Right renal cortex interstitium (tissue), 3 donors: ENCODE data around the gene HMG20B. TPM values are rescaled to one million over a fixed set of nuclear protein-coding genes. Genes with fewer than 3 reads are reported as not detected.
"Not testable (repeated sequence)": the region's sequence is repeated elsewhere in the genome, so short reads cannot be mapped to it uniquely, and the experiment has no call there.

Experiments used
- DNase-seq, 3 donors: peaks; one replicate each; pipeline ENCODE4 v3.0.0-alpha.2; 2013; ENCODE audit warnings: low read depth in 3 of 3, low spot score in 2 of 3
- polyA plus RNA-seq, 3 donors: library from polyadenylated mRNA; unstranded; fragments of 120-200 nt; gene quantifications; one replicate each; pipeline ENCODE4 v1.2.1, GENCODE V29; 2013; ENCODE audit not compliant: insufficient read length in 3 of 3

Gene HMG20B
- 10 to 100 TPM; 63.7 to 75.9 (median 64.9) TPM for polyA plus RNA-seq

GRCh38 chr19:3572855-3573161, at the start of gene HMG20B:
TSS of gene HMG20B (plus strand) at chr19:3572944. CDS start at chr19:3573310, 366 bp downstream.
- DNase-seq = no peak

- DNase-seq = no peak
Observed at GRCh38 chr19:3523361-3524077, 49.2 kb upstream of the HMG20B start.

- DNase-seq = no peak
Observed at GRCh38 chr19:3524078-3524842, 48.5 kb upstream of the HMG20B start.

DNA sequence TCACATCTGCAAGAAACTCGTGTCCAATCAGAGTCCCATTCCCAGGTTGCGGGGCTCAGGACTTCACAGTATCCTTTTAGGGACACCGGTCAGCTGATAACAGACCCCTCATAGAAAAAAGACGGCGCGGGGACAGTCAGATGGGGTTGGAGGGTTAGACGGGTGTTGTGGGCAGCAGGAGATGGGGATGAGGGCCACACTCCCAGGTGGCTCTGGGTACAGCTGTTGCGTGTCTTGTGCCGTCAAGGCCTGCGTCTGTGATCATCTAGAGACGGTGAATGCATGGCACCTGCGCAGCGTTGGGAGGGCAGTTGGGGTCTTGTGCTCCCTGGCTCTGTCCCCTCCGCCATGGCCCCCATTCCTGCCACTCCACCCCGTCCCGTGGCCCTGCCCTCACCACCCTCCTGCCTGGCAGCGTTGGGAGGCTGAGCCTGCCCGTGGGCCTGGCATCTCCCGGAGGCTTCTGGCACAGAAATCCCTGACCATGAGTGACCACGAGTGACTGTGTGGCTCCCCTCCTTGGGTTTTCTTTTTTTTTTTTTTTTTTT, 47.8 kb upstream of the HMG20B start:
- no peak for DNase-seq

GRCh38 chr19:3526507-3527237, 46.1 kb upstream of the HMG20B start:
- no peak for DNase-seq

DNA sequence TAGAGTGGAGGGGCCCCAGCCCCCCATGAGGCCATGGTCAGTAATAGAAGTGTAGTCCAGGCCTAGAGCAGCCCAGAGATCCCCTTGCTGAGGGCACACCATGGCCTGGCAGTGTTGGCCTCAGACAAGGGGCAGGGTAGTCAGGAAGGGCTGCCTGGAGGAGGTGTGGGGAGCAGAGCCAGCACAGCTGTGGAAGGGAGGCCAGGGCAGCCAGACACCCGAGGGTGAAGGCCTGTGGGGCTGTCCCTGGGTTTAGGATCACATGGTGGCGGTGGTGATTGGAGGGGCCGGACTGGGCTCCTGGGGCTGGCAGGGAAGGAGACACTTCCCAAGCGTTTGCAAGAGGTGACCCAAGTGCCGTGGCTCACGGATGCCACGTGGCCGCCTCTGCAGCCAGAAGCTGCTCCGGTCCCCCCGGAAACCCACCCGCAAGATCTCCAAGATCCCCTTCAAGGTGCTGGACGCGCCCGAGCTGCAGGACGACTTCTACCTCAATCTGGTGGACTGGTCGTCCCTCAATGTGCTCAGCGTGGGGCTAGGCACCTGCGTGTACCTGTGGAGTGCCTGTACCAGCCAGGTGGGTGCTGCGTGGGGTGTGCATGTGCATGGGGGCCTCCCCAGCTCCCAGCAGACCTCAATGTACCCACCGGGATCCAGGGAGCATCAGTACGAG, 45.4 kb upstream of the HMG20B start:
- DNase-seq = no peak

DNA sequence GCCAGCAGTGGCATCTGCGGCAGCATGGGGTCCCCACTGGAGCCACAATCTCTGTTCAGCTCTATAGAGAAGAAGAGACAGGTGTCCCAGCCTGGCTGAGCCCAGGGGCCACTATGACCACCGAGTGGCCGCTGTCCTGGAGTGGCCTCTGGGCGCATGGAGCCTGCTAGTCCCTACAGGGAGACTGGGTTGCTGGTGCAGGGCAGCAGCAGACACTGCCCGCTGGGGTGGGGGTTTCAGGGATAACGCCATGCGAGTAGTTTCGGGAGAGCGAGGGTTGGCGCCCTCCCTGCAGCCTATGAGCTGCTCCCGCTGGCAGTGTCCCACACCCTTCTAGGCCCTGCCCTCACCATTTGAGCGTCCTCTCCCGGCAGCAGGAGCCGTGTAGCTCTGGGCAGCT, 44.7 kb upstream of the HMG20B start:
- DNase-seq = no peak

DNA sequence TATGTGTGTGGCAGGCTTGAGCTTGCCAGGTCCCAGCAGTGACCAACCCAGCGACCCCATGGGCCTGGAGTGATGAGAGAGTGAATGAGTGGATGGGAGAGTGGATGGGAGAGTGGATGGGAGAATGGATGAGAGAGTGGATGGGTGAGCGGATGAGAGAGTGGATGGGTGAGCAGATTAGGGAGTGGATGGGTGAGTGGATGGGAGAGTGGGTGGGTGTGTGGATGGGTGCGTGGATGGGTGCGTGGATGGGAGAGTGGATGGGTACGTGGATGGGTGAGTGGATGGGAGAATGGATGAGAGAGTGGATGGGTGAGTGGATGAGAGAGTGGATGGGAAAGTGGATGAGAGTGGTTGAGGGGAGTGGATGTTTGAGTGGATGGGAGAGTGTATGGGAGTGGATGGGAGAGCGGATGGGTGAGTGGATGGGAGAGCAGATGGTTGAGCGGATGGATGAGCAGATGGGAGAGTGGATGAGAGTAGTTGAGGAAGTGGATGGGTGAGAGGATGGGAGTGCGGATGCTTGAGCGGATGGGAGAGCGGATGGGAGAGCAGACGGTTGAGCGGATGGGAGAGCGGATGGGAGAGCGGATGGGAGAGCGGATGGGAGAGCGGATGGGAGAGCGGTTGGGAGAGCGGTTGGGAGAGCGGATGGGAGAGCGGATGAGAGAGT, 44.1 kb upstream of the HMG20B start:
- DNase-seq = no peak

- not testable (repeated sequence) for DNase-seq
Observed at GRCh38 chr19:3529299-3529698, 43.4 kb upstream of the HMG20B start.

DNA sequence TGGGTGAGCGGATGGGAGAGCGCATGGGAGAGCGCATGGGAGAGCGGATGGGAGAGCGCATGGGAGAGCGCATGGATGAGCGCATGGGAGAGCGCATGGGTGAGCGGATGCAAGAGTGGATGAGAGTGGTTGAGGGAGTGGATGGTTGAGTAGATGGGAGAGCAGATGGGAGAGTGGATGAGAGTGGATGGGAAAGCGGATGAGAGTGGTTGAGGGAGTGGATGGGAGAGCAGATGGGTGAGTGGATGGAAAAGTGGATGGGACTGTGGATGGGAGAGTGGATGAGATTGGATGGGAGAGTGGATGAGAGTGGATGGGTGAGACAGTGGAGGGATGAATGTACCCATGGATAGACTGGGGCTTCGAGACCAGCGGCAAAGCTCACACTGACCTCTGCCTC, 42.4 kb upstream of the HMG20B start:
- DNase-seq = no peak

GRCh38 chr19:3531716-3532115, 41.0 kb upstream of the HMG20B start:
- no peak for DNase-seq

DNA sequence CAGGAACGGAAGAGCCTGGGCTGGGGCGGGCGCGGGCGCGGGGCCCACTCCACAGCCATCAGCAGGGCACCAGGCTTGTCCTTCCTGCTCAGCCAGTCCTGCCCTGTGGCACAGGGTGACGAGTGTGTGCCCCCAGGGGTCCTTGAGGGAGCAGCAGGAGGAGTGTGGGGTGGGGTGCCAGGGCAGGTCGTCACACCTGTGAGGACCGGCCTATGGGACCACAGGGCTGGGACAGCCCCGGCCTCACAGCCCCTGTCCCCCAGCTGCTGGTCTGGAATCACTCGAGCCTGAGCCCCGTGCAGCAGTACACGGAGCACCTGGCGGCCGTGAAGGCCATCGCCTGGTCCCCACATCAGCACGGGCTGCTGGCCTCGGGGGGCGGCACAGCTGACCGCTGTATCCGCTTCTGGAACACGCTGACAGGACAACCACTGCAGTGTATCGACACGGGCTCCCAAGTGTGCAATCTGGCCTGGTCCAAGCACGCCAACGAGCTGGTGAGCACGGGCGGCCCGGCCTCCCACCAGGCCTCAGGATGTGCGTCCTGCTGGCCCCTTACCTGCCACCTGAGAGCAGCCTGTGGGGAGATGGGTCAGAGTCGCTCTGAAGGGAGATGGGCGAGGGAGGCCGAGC, 40.5 kb upstream of the HMG20B start:
- DNase-seq = no peak

DNA sequence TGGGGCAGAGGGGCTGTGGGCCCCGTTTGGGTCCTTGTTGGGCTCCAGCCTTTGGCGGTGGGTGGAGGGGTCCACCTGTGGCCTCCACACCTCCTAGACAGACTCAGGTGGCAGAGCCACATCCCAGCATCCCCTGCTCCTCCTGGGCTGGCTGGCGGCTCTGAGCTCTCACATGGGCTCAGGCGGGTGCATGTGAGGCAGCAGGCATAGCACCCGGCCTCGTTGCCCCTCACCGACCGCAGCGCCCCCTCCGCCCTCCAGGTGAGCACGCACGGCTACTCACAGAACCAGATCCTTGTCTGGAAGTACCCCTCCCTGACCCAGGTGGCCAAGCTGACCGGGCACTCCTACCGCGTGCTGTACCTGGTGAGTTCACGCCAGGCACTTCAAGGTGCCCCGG, 39.7 kb upstream of the HMG20B start:
- DNase-seq = no peak

GRCh38 chr19:3533563-3534216, 39.1 kb upstream of the HMG20B start:
- no peak for DNase-seq

DNA sequence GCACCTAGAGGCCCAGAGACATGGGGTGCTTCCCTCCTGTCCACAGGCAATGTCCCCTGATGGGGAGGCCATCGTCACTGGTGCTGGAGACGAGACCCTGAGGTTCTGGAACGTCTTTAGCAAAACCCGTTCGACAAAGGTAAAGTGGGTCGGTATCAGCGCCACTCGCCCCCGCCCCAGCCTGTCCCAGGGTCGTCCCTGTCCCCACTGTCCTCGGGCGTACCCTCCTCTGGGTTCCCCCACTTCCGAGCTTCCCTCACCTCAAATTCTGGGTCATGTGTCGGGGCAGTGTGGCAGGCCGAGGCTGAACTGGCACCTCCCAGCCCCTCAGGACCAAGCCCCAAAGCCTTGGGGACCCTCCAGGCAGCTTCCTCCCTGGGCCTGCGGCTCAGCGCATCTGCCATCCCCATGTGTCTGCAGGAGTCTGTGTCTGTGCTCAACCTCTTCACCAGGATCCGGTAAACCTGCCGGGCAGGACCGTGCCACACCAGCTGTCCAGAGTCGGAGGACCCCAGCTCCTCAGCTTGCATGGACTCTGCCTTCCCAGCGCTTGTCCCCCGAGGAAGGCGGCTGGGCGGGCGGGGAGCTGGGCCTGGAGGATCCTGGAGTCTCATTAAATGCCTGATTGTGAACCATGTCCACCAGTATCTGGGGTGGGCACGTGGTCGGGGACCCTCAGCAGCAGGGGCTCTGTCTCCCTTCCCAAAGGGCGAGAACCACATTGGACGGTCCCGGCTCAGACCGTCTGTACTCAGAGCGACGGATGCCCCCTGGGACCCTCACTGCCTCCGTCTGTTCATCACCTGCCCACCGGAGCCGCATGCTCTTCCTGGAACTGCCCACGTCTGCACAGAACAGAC, 38.1 kb upstream of the HMG20B start:
- no peak for DNase-seq

DNA sequence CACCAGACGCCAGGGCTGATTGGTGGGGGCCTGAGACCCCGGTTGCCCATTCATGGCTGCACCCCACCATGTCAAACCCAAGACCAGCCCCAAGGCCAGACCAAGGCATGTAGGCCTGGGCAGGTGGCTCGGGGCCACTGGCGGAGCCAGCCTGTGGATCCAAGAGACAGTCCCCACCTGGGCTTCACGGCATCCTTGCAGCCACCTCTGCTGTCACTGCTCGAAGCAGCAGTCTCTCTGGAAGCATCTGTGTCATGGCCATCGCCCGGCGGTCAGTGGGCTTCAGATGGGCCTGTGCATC, 37.6 kb upstream of the HMG20B start:
- DNase-seq = no peak

DNA sequence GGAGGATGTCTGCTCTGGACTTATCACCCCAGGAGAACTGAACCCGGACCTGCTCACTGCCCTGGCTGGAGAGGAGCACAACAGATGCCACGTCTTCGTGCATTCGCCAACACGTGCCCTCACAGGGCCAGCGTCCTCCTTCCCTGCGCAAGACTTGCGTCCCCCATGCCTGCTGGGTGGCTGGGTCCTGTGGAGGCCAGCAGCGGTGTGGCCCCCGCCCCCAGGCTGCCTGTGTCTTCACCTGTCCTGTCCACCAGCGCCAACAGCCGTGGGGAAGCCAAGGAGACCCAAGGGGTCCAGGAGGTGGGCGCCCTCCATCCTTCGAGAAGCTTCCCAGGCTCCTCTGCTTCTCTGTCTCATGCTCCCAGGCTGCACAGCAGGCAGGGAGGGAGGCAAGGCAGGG, 37.2 kb upstream of the HMG20B start:
- no peak for DNase-seq

DNA sequence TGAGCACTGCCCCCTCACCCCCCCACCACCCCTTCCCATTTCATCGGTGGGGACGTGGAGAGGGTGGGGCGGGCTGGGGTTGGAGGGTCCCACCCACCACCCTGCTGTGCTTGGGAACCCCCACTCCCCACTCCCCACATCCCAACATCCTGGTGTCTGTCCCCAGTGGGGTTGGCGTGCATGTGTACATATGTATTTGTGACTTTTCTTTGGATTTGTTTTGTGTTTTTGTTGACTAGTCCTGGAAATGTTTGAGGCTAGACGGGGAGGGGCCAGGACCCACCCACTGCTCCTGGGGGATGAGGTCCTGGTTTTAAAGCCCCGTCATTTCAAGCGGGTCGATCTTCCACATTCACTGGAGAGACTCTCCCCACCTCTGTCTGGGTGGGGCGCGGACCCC, 36.8 kb upstream of the HMG20B start:
- DNase-seq = no peak
